Measurements from ENCODE around the gene FICD.

Gene FICD

DNA sequence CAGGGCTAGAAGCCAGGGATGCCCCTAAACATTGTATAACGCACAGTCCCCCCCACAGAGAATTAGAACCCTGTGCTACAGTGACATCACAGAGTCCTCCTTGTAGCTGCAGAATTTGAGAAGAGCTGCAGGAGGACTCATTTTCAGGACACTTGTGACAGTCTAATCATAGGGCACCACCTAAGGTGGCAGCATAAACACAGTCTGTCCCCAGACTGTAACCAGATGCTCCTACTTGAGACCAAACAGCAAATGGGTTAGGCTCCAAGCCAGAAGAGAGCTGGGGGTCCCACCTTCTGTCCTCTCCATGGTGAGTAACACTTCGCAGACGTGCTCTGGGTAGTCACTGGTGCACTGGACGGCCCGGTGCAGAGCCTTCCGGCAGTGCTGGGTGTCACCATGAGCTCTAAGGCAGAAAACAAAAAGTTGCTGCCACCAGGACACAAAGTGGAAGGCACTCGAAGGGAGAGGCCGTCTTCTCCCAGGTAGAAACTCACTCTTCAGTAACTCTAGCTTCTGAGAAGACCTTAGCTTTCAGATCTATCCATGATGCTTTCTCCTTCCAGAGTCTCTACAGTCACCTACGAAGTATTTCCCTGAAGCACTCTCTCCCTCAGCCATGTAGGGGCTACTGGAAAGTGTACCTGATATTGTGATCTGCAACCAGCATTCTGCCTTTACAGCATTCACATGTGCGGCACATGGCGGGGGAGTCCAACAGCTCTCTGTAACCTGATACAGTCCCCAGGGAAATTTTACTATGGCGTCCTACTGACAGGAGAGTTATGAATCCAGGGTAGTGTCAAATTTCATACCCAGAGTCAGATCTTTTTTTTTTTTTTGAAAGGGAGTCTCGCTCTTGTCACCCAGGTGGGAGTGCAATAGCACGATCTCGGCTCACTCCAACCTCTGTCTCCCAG lies 17.1 kb downstream of the FICD start:
- H3K9me3 ChIP-seq (ENCODE audit: severe bottlenecking): no peaks in the 10 kb centered on the region
- no peak overlapping the region for H3K27ac ChIP-seq
- no peak overlapping the region for H3K4me3 ChIP-seq (ENCODE audit: low read depth, low read length)
- TF ChIP-seq, protein P1, sequence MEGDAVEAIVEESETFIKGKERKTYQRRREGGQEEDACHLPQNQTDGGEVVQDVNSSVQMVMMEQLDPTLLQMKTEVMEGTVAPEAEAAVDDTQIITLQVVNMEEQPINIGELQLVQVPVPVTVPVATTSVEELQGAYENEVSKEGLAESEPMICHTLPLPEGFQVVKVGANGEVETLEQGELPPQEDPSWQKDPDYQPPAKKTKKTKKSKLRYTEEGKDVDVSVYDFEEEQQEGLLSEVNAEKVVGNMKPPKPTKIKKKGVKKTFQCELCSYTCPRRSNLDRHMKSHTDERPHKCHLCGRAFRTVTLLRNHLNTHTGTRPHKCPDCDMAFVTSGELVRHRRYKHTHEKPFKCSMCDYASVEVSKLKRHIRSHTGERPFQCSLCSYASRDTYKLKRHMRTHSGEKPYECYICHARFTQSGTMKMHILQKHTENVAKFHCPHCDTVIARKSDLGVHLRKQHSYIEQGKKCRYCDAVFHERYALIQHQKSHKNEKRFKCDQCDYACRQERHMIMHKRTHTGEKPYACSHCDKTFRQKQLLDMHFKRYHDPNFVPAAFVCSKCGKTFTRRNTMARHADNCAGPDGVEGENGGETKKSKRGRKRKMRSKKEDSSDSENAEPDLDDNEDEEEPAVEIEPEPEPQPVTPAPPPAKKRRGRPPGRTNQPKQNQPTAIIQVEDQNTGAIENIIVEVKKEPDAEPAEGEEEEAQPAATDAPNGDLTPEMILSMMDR (IDR thresholded peaks at IDR 0.05; ENCODE audit: low read depth, low read length): no peak
- H3K27me3 ChIP-seq (ENCODE audit: insufficient read depth, low read depth, severe bottlenecking): no peaks in the 10 kb centered on the region
- DNase-seq: no peak
- peaks cover 88% of the 10 kb centered on the region for H3K36me3 ChIP-seq

DNA sequence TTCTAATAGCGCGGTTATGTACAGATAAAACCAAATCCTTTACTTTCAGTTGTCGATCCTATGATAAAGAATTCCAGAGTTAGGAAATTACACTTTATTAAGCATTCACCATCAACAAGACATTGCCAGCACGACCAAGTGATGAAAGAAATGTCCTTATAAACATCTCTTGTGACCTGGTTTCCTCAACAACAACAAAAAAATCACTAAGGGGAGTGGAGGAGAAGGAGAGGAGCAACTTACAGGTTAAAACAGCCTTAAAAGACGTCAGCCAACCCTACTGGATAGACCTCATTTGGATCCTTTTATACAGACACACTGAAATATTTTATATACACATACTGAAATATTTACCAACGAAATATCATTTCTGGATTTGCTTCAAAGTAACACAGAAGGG lies 23.1 kb downstream of the FICD start:
- no peak overlapping the region for H3K4me3 ChIP-seq (ENCODE audit: low read depth, low read length)
- H3K9me3 ChIP-seq (ENCODE audit: severe bottlenecking): no peaks in the 10 kb centered on the region
- no peak overlapping the region for H3K27ac ChIP-seq
- DNase-seq: no peak
- no peaks in the 10 kb centered on the region for H3K27me3 ChIP-seq (ENCODE audit: insufficient read depth, low read depth, severe bottlenecking)
- TF ChIP-seq, protein P1 (IDR thresholded peaks at IDR 0.05; ENCODE audit: low read depth, low read length): no peak
- peaks cover 60% of the 10 kb centered on the region for H3K36me3 ChIP-seq

DNA sequence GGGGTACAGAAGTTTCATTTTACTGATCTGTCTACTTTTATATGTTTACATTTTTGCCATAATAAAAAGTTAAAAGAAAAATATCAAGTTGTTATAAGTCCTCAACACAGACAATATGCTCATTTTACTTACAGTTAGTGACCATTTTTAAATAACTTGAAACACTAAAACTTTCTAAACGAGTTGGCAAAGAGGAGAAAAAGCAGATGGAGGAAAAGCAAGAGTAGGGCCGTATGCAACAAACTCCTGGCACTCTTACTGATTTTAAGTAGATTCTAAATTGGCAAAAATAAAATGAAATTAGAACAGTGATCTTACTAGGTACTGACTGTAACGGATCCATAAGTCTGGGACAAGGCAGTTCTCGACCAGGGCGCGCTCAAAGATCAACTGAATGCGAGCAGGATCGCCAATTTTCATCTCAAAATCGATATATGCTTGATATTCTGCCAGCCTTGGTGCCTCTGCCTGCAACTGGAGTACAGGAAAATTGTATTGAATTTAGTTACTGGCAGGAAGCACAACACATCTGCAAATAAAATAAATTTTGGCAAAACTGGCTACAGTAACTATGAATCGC lies 23.6 kb downstream of the FICD start:
- Histone ChIP-seq H3K27me3 (ENCODE audit: insufficient read depth, low read depth, severe bottlenecking) (no peaks in the 10 kb centered on the region), H3K9me3 (ENCODE audit: severe bottlenecking) (no peaks in the 10 kb centered on the region), H3K36me3 (peaks cover 61% of the 10 kb centered on the region), H3K27ac (no peak overlapping the region), H3K4me3 (ENCODE audit: low read depth, low read length) (no peak overlapping the region)
- TF ChIP-seq, protein P1 (IDR thresholded peaks at IDR 0.05; ENCODE audit: low read depth, low read length): no peak
- no peak for DNase-seq

DNA sequence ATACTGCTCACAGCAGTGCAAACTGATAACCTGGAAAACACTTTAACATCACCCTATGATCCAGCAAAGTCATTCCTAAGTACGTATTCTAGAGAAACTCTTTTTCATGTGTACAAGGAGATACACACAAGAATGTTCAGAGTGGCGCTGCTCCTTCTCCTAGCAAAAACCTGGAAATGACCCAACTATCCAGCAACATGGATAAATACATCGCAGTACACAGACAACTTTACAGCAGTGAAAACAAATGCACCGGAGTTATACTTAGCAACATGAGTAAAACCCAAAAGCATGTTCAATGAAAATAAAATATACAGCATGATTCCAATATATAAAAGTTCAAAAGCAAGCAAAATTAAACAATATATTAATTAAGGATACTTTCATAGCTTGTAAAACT lies 27.2 kb downstream of the FICD start:
- DNase-seq: no peak
- H3K27me3 ChIP-seq (ENCODE audit: insufficient read depth, low read depth, severe bottlenecking): no peaks in the 10 kb centered on the region

DNA sequence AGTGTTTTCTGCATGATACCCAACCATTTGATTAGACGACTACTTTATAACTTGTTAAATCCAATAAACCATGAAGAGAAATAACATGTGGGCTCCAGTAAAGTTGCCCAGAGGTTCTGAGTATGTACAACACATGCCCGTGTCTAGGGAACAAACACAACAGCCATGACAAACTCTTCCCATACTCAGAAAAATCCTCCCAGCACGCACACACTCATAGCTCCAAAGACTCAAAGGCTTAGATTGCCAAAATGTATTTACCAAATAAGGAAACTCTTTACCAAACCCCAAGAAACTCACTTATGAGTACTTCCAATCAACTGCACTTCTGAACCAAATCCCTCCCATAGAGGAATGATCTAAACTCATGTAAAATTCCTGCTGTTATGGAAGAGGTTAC lies 28.6 kb downstream of the FICD start:
- H3K27ac ChIP-seq: no peak overlapping the region
- DNase-seq: no peak

More for the DNA sequence above, 27.2 kb downstream of the FICD start:
- no peaks in the 10 kb centered on the region for H3K9me3 ChIP-seq (ENCODE audit: severe bottlenecking)
- no peak overlapping the region for H3K27ac ChIP-seq
- H3K36me3 ChIP-seq: peaks cover 59% of the 10 kb centered on the region
- TF ChIP-seq, protein P1 (IDR thresholded peaks at IDR 0.05; ENCODE audit: low read depth, low read length): no peak
- no peak overlapping the region for H3K4me3 ChIP-seq (ENCODE audit: low read depth, low read length)

More for the DNA sequence above, 28.6 kb downstream of the FICD start:
- Histone ChIP-seq H3K27me3 (ENCODE audit: insufficient read depth, low read depth, severe bottlenecking) (no peaks in the 10 kb centered on the region), H3K36me3 (peaks cover 61% of the 10 kb centered on the region), H3K4me3 (ENCODE audit: low read depth, low read length) (no peak overlapping the region), H3K9me3 (ENCODE audit: severe bottlenecking) (no peaks in the 10 kb centered on the region)
- TF ChIP-seq, protein P1 (IDR thresholded peaks at IDR 0.05; ENCODE audit: low read depth, low read length): no peak

Measured in WERI-Rb-1 (cell line).